Measurements from ENCODE around the gene PTPN4. TPM values are rescaled to one million over a fixed set of nuclear protein-coding genes. Genes with fewer than 3 reads are reported as not detected.
"Not testable (repeated sequence)": the region's sequence is repeated elsewhere in the genome, so short reads cannot be mapped to it uniquely, and the experiment has no call there.

The PTPN4 gene
- polyA plus RNA-seq, 4 donors = 15.3 to 24.1 (median 20.9) TPM

- DNase-seq (ENCODE audit: low read depth in 4 of 4, low spot score in 3 of 4) = peak; percentile 90 to 96 (median 94)
Measured at GRCh38 chr2:120012771-120013596, 253.3 kb downstream of the PTPN4 start, which contains the start of gene EPB41L5. EPB41L5 (plus strand) TSS chr2:120013077; CDS start chr2:120019085, 6,008 bp downstream.

- DNase-seq (ENCODE audit: low read depth in 4 of 4, low spot score in 3 of 4) = no peak
Measured at GRCh38 chr2:120013597-120014223, 254.0 kb downstream of the PTPN4 start.

- no peak for DNase-seq (ENCODE audit: low read depth in 4 of 4, low spot score in 3 of 4)
Measured at GRCh38 chr2:120014226-120014980, 254.7 kb downstream of the PTPN4 start.

DNA sequence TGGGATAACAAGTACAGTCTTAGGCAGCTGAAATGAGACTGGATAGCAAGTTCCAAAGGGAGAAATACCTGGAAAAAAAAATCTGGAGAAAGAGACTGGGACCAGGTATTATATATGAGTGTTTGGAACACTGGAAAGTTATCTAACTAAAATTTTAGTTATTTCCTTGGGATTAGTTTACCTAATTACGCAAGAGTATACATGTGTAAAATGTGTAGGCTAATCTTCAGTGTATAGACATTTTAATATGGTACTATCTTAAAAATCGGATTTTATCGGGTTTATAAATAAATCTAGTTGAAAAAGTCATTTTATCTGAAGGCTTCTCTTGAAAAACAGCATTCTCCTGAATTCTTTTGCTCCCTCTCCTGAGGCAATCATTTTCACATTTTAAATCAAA lies 257.1 kb downstream of the PTPN4 start:
- DNase-seq (ENCODE audit: low read depth in 4 of 4, low spot score in 3 of 4) = no peak

GRCh38 chr2:120017201-120017600 lies 257.5 kb downstream of the PTPN4 start:
- no peak for DNase-seq (ENCODE audit: low read depth in 4 of 4, low spot score in 3 of 4)

GRCh38 chr2:120018549-120018948 lies 258.8 kb downstream of the PTPN4 start:
- DNase-seq (ENCODE audit: low read depth in 4 of 4, low spot score in 3 of 4) = no peak

DNA sequence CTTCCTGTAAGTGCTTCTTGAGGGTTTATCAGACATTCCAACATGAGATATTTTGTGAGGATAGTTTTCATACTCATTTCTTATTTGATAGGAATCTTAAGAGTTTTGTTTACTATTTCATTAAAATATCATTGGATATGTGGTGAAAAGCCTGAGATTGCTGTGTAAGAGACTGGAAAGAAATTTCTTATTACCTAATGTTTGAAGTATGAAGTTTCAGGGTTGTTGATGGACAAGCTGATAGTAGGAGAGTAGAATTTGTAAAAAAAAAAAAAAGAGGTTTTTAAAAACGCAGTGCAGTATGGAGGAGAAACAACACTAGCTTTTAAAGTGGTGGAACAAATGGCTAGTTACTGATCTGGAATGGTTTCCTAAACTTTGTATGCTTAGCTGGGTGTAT lies 260.8 kb downstream of the PTPN4 start:
- DNase-seq (ENCODE audit: low read depth in 4 of 4, low spot score in 3 of 4) = no peak

GRCh38 chr2:120022505-120022904 lies 262.8 kb downstream of the PTPN4 start:
- not testable (repeated sequence) for DNase-seq (ENCODE audit: low read depth in 4 of 4, low spot score in 3 of 4)

GRCh38 chr2:120026890-120027289 lies 267.2 kb downstream of the PTPN4 start:
- no peak for DNase-seq (ENCODE audit: low read depth in 4 of 4, low spot score in 3 of 4)

DNA sequence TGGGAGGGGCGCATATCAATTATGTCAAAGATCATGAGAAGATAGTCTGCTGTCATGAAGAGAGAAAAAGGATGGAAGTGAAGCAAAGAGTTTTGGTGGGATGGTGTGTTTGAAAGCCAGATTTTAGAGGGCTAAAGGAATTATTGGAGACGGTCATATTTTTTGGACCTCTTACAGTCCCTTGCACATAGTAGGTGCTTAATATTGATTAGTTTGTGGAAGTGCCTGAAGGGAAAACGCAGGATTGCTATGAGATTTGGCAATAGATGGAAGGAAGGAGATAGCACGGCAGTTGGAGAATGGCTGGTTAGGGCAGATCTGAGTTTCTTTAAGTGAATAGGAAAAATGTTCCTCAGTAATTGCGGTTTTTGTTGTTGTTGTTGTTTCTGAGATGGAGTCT lies 269.1 kb downstream of the PTPN4 start:
- DNase-seq (ENCODE audit: low read depth in 4 of 4, low spot score in 3 of 4) = no peak

- DNase-seq (ENCODE audit: low read depth in 4 of 4, low spot score in 3 of 4) = no peak
Measured at GRCh38 chr2:120029672-120030640, 270.2 kb downstream of the PTPN4 start.

- no peak for DNase-seq (ENCODE audit: low read depth in 4 of 4, low spot score in 3 of 4)
Measured at GRCh38 chr2:120032297-120032696, 272.6 kb downstream of the PTPN4 start.

Other genes with a start within 250 kb of the PTPN4 start
- 10 to 100 TPM in 1 of 4 donors, 1 to 10 TPM in 2, under 1 TPM in 1; 0.37 to 17.6 (median 7.7) TPM for gene SCTR, start 235.4 kb upstream of the PTPN4 start, polyA plus RNA-seq (ENCODE audit: insufficient read length in 4 of 4)
- gene CFAP221, start 215.5 kb upstream of the PTPN4 start, polyA plus RNA-seq (ENCODE audit: insufficient read length in 4 of 4) = 10 to 100 TPM in 3 of 4 donors, 1 to 10 TPM in 1; 2.9 to 32.3 (median 26.2) TPM
- gene TMEM177, start 80.7 kb upstream of the PTPN4 start, polyA plus RNA-seq (ENCODE audit: insufficient read length in 4 of 4) = 10 to 100 TPM in 3 of 4 donors, 1 to 10 TPM in 1; 9.0 to 21.4 (median 19.2) TPM

All from left renal pelvis (tissue), 4 donors.